GM23338 (cell line): Measurements from ENCODE around the gene EYA3.

Experiments used
- CREB1 ChIP-seq: fragments of 250-450 bp; sonication (Bioruptor Pico); IDR thresholded peaks from 2 replicates; pipeline ENCODE4 v1.5.0; 2020; ENCODE audit warnings: low read depth, mild to moderate bottlenecking, moderate library complexity
- EZH2 ChIP-seq: fragments of 200-600 bp; sonication (generic); IDR thresholded peaks from one replicate; pipeline ENCODE4 v1.8.0; 2017; ENCODE audit warnings: antibody characterized with exemption, mild to moderate bottlenecking, low read depth; ENCODE audit not compliant: unreplicated experiment
- EZH2phosphoT487 ChIP-seq: fragments of 200-600 bp; sonication (generic); IDR thresholded peaks from one replicate; pipeline ENCODE4 v1.8.1; 2018; ENCODE audit warnings: antibody characterized with exemption; ENCODE audit not compliant: unreplicated experiment
- JUNB ChIP-seq: IDR thresholded peaks from one replicate; pipeline ENCODE4 v1.6.1; 2016; ENCODE audit warnings: antibody characterized with exemption; ENCODE audit not compliant: unreplicated experiment
- NANOG ChIP-seq: IDR thresholded peaks from 2 replicates; pipeline ENCODE4 v1.6.1; 2016; ENCODE audit warnings: antibody characterized with exemption, borderline replicate concordance
- POLR2AphosphoS5 ChIP-seq: IDR thresholded peaks from 2 replicates; pipeline ENCODE4 v1.6.1; 2016; ENCODE audit warnings: antibody characterized with exemption, low read depth
- STAT1 ChIP-seq: IDR thresholded peaks from one replicate; pipeline ENCODE4 v1.6.1; 2016; ENCODE audit warnings: antibody characterized with exemption; ENCODE audit not compliant: unreplicated experiment
- ZNF114 ChIP-seq: fragments of 250-450 bp; sonication (Bioruptor Pico); IDR thresholded peaks from 2 replicates; pipeline ENCODE4 v1.5.0; 2020; ENCODE audit warnings: mild to moderate bottlenecking, moderate library complexity
- ZNF331 ChIP-seq: fragments of 250-450 bp; sonication (Bioruptor Pico); IDR thresholded peaks from 2 replicates; pipeline ENCODE4 v1.5.0; 2020; ENCODE audit warnings: low read depth, mild to moderate bottlenecking, moderate library complexity
- TF ChIP-seq, protein P1 (sequence below), 2 experiments: fragments of 200-600 bp in 1 of 2; sonication (generic) in 1 of 2; conservative IDR thresholded peaks; 2 replicates each; pipeline versions ENCODE4 v1.5.1 to v1.6.1; 2016 to 2017; ENCODE audit warnings: antibody characterized with exemption in 2 of 2, low read depth in 2 of 2, mild to moderate bottlenecking in 2 of 2, moderate library complexity in 1 of 2
- TF ChIP-seq, protein P2 (sequence below): IDR thresholded peaks from one replicate; pipeline ENCODE4 v1.6.1; 2018; ENCODE audit warnings: antibody characterized with exemption; ENCODE audit not compliant: unreplicated experiment
- TF ChIP-seq, protein P3 (sequence below): fragments of 250-450 bp; sonication (Bioruptor Pico); IDR thresholded peaks from 2 replicates; pipeline ENCODE4 v1.5.0; 2020; ENCODE audit warnings: mild to moderate bottlenecking, moderate library complexity
- TF ChIP-seq, protein P4 (sequence below): IDR thresholded peaks from 2 replicates; pipeline ENCODE4 v1.6.1; 2016; ENCODE audit warnings: antibody characterized with exemption

DNA sequence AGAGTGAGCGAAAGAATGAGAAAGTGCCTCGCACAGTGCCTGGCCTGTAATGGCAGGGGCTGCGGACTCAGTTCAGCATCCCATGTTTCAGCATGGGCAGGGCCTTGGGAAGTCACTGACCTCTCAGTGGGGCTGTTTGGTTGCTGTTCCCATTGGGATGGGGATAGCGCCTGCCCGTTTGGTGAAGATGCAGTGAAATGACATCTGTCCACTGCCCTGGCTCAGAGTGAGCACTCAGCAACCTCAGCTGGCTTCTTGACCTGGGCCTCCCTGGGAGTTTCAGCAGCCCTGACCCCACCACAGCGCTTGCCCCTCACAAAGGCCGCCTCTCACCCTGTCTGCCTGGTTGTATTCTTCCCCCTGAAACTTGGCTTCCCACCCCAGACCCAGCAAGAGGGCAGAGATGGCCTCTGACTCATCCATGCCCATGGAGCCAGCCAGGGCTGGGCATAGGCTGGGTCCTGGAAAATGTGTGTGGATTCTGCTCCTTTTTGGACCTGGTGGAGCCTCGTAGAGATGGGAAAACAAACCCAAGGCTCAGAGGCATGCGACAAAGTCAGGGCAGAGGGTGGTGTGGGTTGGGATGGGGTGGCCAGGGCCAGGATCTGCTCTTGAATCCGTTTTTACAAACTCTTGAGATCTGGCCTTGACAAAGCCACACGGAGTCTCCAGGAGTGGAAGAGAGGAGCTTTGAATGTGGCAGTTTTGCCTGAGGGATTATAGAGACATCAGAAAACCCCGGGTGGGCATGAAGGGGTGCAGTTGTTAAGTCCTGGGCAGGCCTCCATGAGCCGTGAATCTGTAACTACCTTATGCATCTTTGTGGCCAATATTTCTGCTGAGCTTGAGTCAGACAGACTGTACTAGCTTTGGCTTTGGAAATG, 127.4 kb downstream of the EYA3 start:
- TF ChIP-seq, protein P1, sequence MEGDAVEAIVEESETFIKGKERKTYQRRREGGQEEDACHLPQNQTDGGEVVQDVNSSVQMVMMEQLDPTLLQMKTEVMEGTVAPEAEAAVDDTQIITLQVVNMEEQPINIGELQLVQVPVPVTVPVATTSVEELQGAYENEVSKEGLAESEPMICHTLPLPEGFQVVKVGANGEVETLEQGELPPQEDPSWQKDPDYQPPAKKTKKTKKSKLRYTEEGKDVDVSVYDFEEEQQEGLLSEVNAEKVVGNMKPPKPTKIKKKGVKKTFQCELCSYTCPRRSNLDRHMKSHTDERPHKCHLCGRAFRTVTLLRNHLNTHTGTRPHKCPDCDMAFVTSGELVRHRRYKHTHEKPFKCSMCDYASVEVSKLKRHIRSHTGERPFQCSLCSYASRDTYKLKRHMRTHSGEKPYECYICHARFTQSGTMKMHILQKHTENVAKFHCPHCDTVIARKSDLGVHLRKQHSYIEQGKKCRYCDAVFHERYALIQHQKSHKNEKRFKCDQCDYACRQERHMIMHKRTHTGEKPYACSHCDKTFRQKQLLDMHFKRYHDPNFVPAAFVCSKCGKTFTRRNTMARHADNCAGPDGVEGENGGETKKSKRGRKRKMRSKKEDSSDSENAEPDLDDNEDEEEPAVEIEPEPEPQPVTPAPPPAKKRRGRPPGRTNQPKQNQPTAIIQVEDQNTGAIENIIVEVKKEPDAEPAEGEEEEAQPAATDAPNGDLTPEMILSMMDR (conservative IDR thresholded peaks at IDR 0.05; ENCODE audit: low read depth in 2 of 2) = no peak
- TF ChIP-seq EZH2 (no peak), POLR2AphosphoS5 (no peak), EZH2phosphoT487 (no peak), JUNB (no peak), CREB1 (CRISPR knock-in tag) (no peak), ZNF114 (CRISPR knock-in tag) (no peak), ZNF331 (CRISPR knock-in tag) (no peak), NANOG (no peak), STAT1 (no peak)
- TF ChIP-seq, protein P2, sequence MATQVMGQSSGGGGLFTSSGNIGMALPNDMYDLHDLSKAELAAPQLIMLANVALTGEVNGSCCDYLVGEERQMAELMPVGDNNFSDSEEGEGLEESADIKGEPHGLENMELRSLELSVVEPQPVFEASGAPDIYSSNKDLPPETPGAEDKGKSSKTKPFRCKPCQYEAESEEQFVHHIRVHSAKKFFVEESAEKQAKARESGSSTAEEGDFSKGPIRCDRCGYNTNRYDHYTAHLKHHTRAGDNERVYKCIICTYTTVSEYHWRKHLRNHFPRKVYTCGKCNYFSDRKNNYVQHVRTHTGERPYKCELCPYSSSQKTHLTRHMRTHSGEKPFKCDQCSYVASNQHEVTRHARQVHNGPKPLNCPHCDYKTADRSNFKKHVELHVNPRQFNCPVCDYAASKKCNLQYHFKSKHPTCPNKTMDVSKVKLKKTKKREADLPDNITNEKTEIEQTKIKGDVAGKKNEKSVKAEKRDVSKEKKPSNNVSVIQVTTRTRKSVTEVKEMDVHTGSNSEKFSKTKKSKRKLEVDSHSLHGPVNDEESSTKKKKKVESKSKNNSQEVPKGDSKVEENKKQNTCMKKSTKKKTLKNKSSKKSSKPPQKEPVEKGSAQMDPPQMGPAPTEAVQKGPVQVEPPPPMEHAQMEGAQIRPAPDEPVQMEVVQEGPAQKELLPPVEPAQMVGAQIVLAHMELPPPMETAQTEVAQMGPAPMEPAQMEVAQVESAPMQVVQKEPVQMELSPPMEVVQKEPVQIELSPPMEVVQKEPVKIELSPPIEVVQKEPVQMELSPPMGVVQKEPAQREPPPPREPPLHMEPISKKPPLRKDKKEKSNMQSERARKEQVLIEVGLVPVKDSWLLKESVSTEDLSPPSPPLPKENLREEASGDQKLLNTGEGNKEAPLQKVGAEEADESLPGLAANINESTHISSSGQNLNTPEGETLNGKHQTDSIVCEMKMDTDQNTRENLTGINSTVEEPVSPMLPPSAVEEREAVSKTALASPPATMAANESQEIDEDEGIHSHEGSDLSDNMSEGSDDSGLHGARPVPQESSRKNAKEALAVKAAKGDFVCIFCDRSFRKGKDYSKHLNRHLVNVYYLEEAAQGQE = no peak
- TF ChIP-seq, protein P3, sequence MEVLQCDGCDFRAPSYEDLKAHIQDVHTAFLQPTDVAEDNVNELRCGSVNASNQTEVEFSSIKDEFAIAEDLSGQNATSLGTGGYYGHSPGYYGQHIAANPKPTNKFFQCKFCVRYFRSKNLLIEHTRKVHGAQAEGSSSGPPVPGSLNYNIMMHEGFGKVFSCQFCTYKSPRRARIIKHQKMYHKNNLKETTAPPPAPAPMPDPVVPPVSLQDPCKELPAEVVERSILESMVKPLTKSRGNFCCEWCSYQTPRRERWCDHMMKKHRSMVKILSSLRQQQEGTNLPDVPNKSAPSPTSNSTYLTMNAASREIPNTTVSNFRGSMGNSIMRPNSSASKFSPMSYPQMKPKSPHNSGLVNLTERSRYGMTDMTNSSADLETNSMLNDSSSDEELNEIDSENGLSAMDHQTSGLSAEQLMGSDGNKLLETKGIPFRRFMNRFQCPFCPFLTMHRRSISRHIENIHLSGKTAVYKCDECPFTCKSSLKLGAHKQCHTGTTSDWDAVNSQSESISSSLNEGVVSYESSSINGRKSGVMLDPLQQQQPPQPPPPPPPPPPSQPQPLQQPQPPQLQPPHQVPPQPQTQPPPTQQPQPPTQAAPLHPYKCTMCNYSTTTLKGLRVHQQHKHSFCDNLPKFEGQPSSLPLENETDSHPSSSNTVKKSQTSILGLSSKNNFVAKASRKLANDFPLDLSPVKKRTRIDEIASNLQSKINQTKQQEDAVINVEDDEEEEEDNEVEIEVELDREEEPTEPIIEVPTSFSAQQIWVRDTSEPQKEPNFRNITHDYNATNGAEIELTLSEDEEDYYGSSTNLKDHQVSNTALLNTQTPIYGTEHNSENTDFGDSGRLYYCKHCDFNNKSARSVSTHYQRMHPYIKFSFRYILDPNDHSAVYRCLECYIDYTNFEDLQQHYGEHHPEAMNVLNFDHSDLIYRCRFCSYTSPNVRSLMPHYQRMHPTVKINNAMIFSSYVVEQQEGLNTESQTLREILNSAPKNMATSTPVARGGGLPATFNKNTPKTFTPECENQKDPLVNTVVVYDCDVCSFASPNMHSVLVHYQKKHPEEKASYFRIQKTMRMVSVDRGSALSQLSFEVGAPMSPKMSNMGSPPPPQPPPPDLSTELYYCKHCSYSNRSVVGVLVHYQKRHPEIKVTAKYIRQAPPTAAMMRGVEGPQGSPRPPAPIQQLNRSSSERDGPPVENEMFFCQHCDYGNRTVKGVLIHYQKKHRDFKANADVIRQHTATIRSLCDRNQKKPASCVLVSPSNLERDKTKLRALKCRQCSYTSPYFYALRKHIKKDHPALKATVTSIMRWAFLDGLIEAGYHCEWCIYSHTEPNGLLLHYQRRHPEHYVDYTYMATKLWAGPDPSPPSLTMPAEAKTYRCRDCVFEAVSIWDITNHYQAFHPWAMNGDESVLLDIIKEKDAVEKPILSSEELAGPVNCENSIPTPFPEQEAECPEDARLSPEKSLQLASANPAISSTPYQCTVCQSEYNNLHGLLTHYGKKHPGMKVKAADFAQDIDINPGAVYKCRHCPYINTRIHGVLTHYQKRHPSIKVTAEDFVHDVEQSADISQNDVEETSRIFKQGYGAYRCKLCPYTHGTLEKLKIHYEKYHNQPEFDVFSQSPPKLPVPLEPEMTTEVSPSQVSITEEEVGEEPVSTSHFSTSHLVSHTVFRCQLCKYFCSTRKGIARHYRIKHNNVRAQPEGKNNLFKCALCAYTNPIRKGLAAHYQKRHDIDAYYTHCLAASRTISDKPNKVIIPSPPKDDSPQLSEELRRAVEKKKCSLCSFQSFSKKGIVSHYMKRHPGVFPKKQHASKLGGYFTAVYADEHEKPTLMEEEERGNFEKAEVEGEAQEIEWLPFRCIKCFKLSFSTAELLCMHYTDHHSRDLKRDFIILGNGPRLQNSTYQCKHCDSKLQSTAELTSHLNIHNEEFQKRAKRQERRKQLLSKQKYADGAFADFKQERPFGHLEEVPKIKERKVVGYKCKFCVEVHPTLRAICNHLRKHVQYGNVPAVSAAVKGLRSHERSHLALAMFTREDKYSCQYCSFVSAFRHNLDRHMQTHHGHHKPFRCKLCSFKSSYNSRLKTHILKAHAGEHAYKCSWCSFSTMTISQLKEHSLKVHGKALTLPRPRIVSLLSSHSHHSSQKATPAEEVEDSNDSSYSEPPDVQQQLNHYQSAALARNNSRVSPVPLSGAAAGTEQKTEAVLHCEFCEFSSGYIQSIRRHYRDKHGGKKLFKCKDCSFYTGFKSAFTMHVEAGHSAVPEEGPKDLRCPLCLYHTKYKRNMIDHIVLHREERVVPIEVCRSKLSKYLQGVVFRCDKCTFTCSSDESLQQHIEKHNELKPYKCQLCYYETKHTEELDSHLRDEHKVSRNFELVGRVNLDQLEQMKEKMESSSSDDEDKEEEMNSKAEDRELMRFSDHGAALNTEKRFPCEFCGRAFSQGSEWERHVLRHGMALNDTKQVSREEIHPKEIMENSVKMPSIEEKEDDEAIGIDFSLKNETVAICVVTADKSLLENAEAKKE (CRISPR knock-in tag) = no peak
- TF ChIP-seq, protein P4, sequence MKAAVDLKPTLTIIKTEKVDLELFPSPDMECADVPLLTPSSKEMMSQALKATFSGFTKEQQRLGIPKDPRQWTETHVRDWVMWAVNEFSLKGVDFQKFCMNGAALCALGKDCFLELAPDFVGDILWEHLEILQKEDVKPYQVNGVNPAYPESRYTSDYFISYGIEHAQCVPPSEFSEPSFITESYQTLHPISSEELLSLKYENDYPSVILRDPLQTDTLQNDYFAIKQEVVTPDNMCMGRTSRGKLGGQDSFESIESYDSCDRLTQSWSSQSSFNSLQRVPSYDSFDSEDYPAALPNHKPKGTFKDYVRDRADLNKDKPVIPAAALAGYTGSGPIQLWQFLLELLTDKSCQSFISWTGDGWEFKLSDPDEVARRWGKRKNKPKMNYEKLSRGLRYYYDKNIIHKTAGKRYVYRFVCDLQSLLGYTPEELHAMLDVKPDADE = no peak
